Panc1 (cell line): ENCODE results near the gene GON4L. TPM values are rescaled to one million over a fixed set of nuclear protein-coding genes. Genes with fewer than 3 reads are reported as not detected.

Experiments
- ATAC-seq: fragments of 200-7000 bp; cut with Tn5 transposase; 2 replicates; pipeline ENCODE4 v1.9.1; 2020; ENCODE audit warnings: mild to moderate bottlenecking, moderate library complexity
- BruUV-seq: library from RNA; stranded (reverse); fragments of 400-500 nt; replicated peaks from 2 replicates; lab custom pipeline; 2021; lab: Mats Ljungman, UMichigan
- CTCF ChIA-PET: fragments of 300-600 bp; sonication (Branson Sonifier 250); formaldehyde crosslinking; loops from one replicate; lab custom pipeline; 2022; ENCODE audit warnings: antibody characterized with exemption; lab: Charles Lee
- POLR2A ChIA-PET: fragments of 300-600 bp; sonication (Branson Sonifier 250); formaldehyde crosslinking; loops from one replicate; lab custom pipeline; 2022; ENCODE audit warnings: antibody characterized with exemption; lab: Charles Lee
- DNase-seq: peaks from one replicate; pipeline ENCODE4 v3.0.0-alpha.2; 2010; ENCODE audit warnings: low read depth, low spot score
- H3K27ac ChIP-seq: 2 replicates; pipeline ENCODE4 v1.5.1; 2011; ENCODE audit warnings: mild to moderate bottlenecking, low read length, inconsistent platforms
- H3K27me3 ChIP-seq: fragments of 200-500 bp; sonication (Bioruptor generic); 2 replicates; pipeline ENCODE4 v1.6.0; 2014; ENCODE audit warnings: low read length, inconsistent platforms; ENCODE audit not compliant: control insufficient read depth, insufficient read depth
- H3K36me3 ChIP-seq: fragments of 200-500 bp; sonication (Bioruptor generic); 2 replicates; pipeline ENCODE4 v1.5.1; 2014; ENCODE audit warnings: inconsistent platforms, mild to moderate bottlenecking, low read length, moderate library complexity; ENCODE audit not compliant: control insufficient read depth, insufficient read depth
- H3K4me1 ChIP-seq: 2 replicates; pipeline ENCODE4 v1.5.1; 2011; ENCODE audit warnings: inconsistent platforms, mild to moderate bottlenecking, low read length, moderate library complexity; ENCODE audit not compliant: control insufficient read depth, insufficient read depth
- H3K4me3 ChIP-seq, 2 experiments: 2 replicates each; pipeline ENCODE4 v1.5.1; 2011 to 2012; ENCODE audit warnings: low read depth in 2 of 2, low read length in 2 of 2, mild to moderate bottlenecking in 2 of 2, inconsistent platforms in 1 of 2, moderate library complexity in 1 of 2
- H3K9me3 ChIP-seq: fragments of 200-500 bp; sonication (Bioruptor generic); 2 replicates; pipeline ENCODE4 v1.5.1; 2014; ENCODE audit warnings: low read depth, mild to moderate bottlenecking, inconsistent platforms, low read length, moderate library complexity; ENCODE audit not compliant: control insufficient read depth, insufficient read depth
- CTCF ChIP-seq: fragments of 450-650 bp; IDR thresholded peaks from 2 replicates; pipeline ENCODE4 v1.5.1; 2017; ENCODE audit warnings: mild to moderate bottlenecking
- POLR2AphosphoS5 ChIP-seq: IDR thresholded peaks from 2 replicates; pipeline ENCODE4 v1.6.1; 2012; ENCODE audit warnings: mild to moderate bottlenecking, low read depth, low read length, moderate library complexity
- REST ChIP-seq, 2 experiments: IDR thresholded peaks; 2 replicates each; pipeline ENCODE4 v1.6.1; 2011 to 2012; ENCODE audit warnings: low read depth in 2 of 2, control low read depth in 1 of 2, low read length in 1 of 2, mild to moderate bottlenecking in 1 of 2, moderate library complexity in 1 of 2; ENCODE audit not compliant: insufficient read depth in 1 of 2
- SIN3A ChIP-seq: IDR thresholded peaks from 2 replicates; pipeline ENCODE4 v1.6.1; 2012; ENCODE audit warnings: low read depth, mild to moderate bottlenecking, low read length, moderate library complexity, borderline replicate concordance; ENCODE audit not compliant: insufficient read depth
- TCF7L2 ChIP-seq: IDR thresholded peaks from 2 replicates; pipeline ENCODE4 v1.6.1; 2011; ENCODE audit warnings: mild to moderate bottlenecking, low read depth, low read length, inconsistent platforms
- in situ Hi-C: cut with HindIII; loops from 2 replicates; pipeline ENCODE4 v1.10.0; 2016; ENCODE audit warnings: low sequenced_read_pairs, low pct_unique_long_range_greater_than_20kb
- intact Hi-C: fragments of 100-400 bp; cut with micrococcal nuclease; formaldehyde crosslinking; loops from one replicate; pipeline ENCODE4 v1.10.0; 2022; ENCODE audit not compliant: unreplicated experiment
- total RNA-seq: library from RNA; stranded (reverse); gene quantifications from one replicate; pipeline ENCODE4 v1.2.1, GENCODE V29; 2021; ENCODE audit not compliant: unreplicated experiment

Gene GON4L
- total RNA-seq, 1 experiment from 2014 or later: 47.6 TPM

GRCh38 chr1:155729031-155729898 is 127.7 kb downstream of the GON4L start:
- ATAC-seq: peak; percentile 87
- no peaks in the 10 kb centered on the region for H3K9me3 ChIP-seq
- CTCF ChIA-PET: interaction anchor here (0.5 to 0.9 kb wide), 3 partner anchors 22 to 405 kb away, joined by 4 read pairs; no protein-coding TSS in a partner anchor
- H3K27ac ChIP-seq: no peak overlapping the region
- no peak for DNase-seq
- no peaks in the 10 kb centered on the region for H3K4me1 ChIP-seq
- H3K4me3 ChIP-seq: no peak overlapping the region
- POLR2A ChIA-PET: no interaction called here
- no peaks in the 10 kb centered on the region for H3K27me3 ChIP-seq
- BruUV-seq: no TSS peak
- TF ChIP-seq CTCF (peak; percentile 78), REST (IDR thresholded peaks at IDR 0.05; ENCODE audit: insufficient read depth in 1 of 2, low read depth in 2 of 2, low read length in 1 of 2) (no peak)
- intact Hi-C loops: no loop called here
- in situ Hi-C loops: no loop called here
- H3K36me3 ChIP-seq: peaks cover 9% of the 10 kb centered on the region; the same call in 1 of the 2 replicates

- POLR2A ChIA-PET: no interaction called here
- BruUV-seq: no TSS peak
These were observed 131.9 kb downstream of the GON4L start for GRCh38 chr1:155725142-155725541.

More at GRCh38 chr1:155725142-155725541, 131.9 kb downstream of the GON4L start:
- H3K27ac ChIP-seq: no peak overlapping the region
- in situ Hi-C loops: no loop called here
- no peaks in the 10 kb centered on the region for H3K9me3 ChIP-seq
- no peaks in the 10 kb centered on the region for H3K27me3 ChIP-seq
- no peak for ATAC-seq
- CTCF ChIA-PET: interaction anchor here (0.6 kb wide), 1 partner anchor 10 kb away, joined by 6 read pairs; no protein-coding TSS in a partner anchor
- no peak for TF ChIP-seq CTCF
- TF ChIP-seq SIN3A: no peak
- TF ChIP-seq REST (IDR thresholded peaks at IDR 0.05; ENCODE audit: insufficient read depth in 1 of 2, low read depth in 2 of 2, low read length in 1 of 2): no peak
- no peak for TF ChIP-seq POLR2AphosphoS5
- TF ChIP-seq TCF7L2: no peak
- no peak overlapping the region for H3K4me3 ChIP-seq
- intact Hi-C loops: no loop called here
- DNase-seq: no peak
- peaks cover 4% of the 10 kb centered on the region for H3K36me3 ChIP-seq
- no peaks in the 10 kb centered on the region for H3K4me1 ChIP-seq
